ENCODE data around the gene MRPS5.

DNA sequence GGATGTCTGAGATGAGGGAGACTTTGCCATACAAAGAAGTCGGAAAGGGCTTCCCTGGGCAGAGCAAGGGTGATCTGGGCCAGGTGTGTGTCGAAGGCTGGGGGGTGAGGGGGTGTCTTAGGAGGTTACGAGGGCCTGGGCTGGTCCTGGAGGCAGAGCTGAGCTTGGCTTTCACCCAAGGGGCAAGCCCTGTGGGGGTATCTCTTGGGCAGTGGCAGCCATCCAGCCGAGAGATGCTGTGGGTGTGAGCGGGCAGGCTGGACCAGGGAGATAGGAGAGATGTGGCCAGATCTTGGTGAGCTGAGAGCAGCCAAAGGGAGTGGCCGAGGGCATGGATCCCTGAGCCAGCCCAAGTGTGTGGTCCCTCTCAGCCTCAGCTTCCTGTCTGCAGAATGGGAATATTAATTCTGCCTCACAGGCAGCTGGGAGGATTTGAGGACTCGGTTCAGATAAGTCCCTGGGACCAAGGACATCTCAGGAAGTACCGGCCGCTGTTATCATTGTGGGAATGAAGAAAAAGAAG, 63.1 kb downstream of the MRPS5 start:
- TF ChIP-seq, protein P1, sequence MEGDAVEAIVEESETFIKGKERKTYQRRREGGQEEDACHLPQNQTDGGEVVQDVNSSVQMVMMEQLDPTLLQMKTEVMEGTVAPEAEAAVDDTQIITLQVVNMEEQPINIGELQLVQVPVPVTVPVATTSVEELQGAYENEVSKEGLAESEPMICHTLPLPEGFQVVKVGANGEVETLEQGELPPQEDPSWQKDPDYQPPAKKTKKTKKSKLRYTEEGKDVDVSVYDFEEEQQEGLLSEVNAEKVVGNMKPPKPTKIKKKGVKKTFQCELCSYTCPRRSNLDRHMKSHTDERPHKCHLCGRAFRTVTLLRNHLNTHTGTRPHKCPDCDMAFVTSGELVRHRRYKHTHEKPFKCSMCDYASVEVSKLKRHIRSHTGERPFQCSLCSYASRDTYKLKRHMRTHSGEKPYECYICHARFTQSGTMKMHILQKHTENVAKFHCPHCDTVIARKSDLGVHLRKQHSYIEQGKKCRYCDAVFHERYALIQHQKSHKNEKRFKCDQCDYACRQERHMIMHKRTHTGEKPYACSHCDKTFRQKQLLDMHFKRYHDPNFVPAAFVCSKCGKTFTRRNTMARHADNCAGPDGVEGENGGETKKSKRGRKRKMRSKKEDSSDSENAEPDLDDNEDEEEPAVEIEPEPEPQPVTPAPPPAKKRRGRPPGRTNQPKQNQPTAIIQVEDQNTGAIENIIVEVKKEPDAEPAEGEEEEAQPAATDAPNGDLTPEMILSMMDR (IDR thresholded peaks at IDR 0.05) = no peak
- TF ChIP-seq EZH2 (IDR thresholded peaks at IDR 0.05; ENCODE audit: borderline replicate concordance, insufficient read depth, low read depth, low read length, poor library complexity, severe bottlenecking) = no peak

Measured in B cell (primary cell).